Endothelial cell of umbilical vein (primary cell): Measurements from ENCODE around the gene TBL3. TPM values are rescaled to one million over a fixed set of nuclear protein-coding genes. Genes with fewer than 3 reads are reported as not detected.

ENCODE experiments used
- BruUV-seq: library from RNA; stranded (reverse); fragments of 400-500 nt; replicated peaks from 2 replicates; lab custom pipeline; 2021; lab: Mats Ljungman, UMichigan
- CTCF ChIA-PET: fragments of 300-600, 350-600 bp; sonication (Branson Sonifier 250); formaldehyde crosslinking; loops from one replicate; lab custom pipeline; 2021; ENCODE audit warnings: antibody characterized with exemption, inconsistent platforms; lab: Charles Lee
- POLR2A ChIA-PET: fragments of 300-600, 350-600 bp; sonication (Branson Sonifier 250); formaldehyde crosslinking; loops from one replicate; lab custom pipeline; 2021; ENCODE audit warnings: antibody characterized with exemption, inconsistent platforms; lab: Charles Lee
- DNase-seq: peaks from one replicate; pipeline ENCODE4 v3.0.0-alpha.2; 2011; ENCODE audit warnings: low read depth, low spot score
- FAIRE-seq: peaks from 2 replicates; lab custom pipeline; 2011; peaks lifted over from hg19 to GRCh38; lab: Jason Lieb, UNC
- H2AFZ ChIP-seq: 2 replicates; pipeline ENCODE4 v1.6.0; 2012; ENCODE audit warnings: low read depth, low read length, control low read depth, inconsistent platforms
- H3K27ac ChIP-seq: 2 replicates; pipeline ENCODE4 v1.5.1; 2011; ENCODE audit warnings: low read depth, mild to moderate bottlenecking, control low read depth, low read length, moderate library complexity; ENCODE audit not compliant: insufficient read depth
- H3K27me3 ChIP-seq, 2 experiments: 2 replicates each; pipeline versions ENCODE4 v1.6.0 to v1.6.1; 2011; ENCODE audit warnings: low read length in 2 of 2, mixed read lengths in 1 of 2; ENCODE audit not compliant: control insufficient read depth in 2 of 2, insufficient read depth in 2 of 2
- H3K36me3 ChIP-seq, 2 experiments: 2 replicates in 1 of 2; 3 replicates in 1 of 2; pipeline ENCODE4 v1.5.1; 2011; ENCODE audit warnings: low read length in 2 of 2, mild to moderate bottlenecking in 1 of 2, moderate library complexity in 1 of 2; ENCODE audit not compliant: control insufficient read depth in 2 of 2, insufficient read depth in 2 of 2; ENCODE audit errors: extremely low read depth in 1 of 2
- H3K4me1 ChIP-seq: 3 replicates; pipeline ENCODE4 v1.5.1; 2011; ENCODE audit warnings: mild to moderate bottlenecking, low read length; ENCODE audit not compliant: control insufficient read depth, insufficient read depth; ENCODE audit errors: extremely low read depth
- H3K4me2 ChIP-seq: 2 replicates; pipeline ENCODE4 v1.6.1; 2011; ENCODE audit warnings: low read length, control low read depth, mixed read lengths; ENCODE audit not compliant: insufficient read depth
- H3K4me3 ChIP-seq, 3 experiments: fragments of 200-600 bp in 1 of 3; sonication (generic), shearing (Covaris generic) in 1 of 3; replicated peaks in 1 of 3; 2 replicates each; pipeline ENCODE4 v1.5.1; 2011 to 2016; ENCODE audit warnings: control low read depth in 3 of 3, low read length in 3 of 3, mild to moderate bottlenecking in 2 of 3, inconsistent platforms in 1 of 3, low read depth in 1 of 3, moderate library complexity in 1 of 3; ENCODE audit not compliant: insufficient read depth in 1 of 3
- H3K79me2 ChIP-seq: 2 replicates; pipeline ENCODE4 v1.6.0; 2012; ENCODE audit warnings: low read length, inconsistent platforms; ENCODE audit not compliant: control insufficient read depth, insufficient read depth
- H3K9ac ChIP-seq: replicated peaks from 2 replicates; pipeline ENCODE3; 2011; ENCODE audit warnings: low read length, control low read depth; ENCODE audit not compliant: insufficient read depth; ENCODE audit errors: extremely low read depth
- H3K9me1 ChIP-seq: replicated peaks from 3 replicates; pipeline ENCODE4 v1.6.0; 2011; ENCODE audit warnings: mild to moderate bottlenecking, low read length; ENCODE audit not compliant: control insufficient read depth, insufficient read depth; ENCODE audit errors: extremely low read depth
- H3K9me3 ChIP-seq: replicated peaks from 2 replicates; pipeline ENCODE4 v1.5.1; 2012; ENCODE audit warnings: low read length, inconsistent platforms; ENCODE audit not compliant: control insufficient read depth, insufficient read depth
- H4K20me1 ChIP-seq: replicated peaks from 2 replicates; pipeline ENCODE3; 2011; ENCODE audit warnings: mild to moderate bottlenecking, low read length; ENCODE audit not compliant: control insufficient read depth, insufficient read depth; ENCODE audit errors: extremely low read depth
- EZH2 ChIP-seq: IDR thresholded peaks from 2 replicates; pipeline ENCODE4 v1.6.1; 2012; ENCODE audit warnings: borderline replicate concordance, low read depth, mild to moderate bottlenecking, moderate library complexity, low read length, inconsistent platforms; ENCODE audit not compliant: severe bottlenecking
- FOS ChIP-seq: IDR thresholded peaks from 2 replicates; pipeline ENCODE4 v1.6.1; 2011; ENCODE audit warnings: mild to moderate bottlenecking, low read length, moderate library complexity, borderline replicate concordance; ENCODE audit not compliant: insufficient read depth
- GATA2 ChIP-seq: IDR thresholded peaks from 2 replicates; pipeline ENCODE4 v1.7.0; 2011; ENCODE audit warnings: low read depth, mild to moderate bottlenecking, moderate library complexity, mixed read lengths, low read length; ENCODE audit not compliant: insufficient read length, insufficient read depth
- JUN ChIP-seq: IDR thresholded peaks from 2 replicates; pipeline ENCODE4 v1.6.1; 2011; ENCODE audit warnings: borderline replicate concordance, low read depth; ENCODE audit not compliant: insufficient read length, insufficient read depth
- MAX ChIP-seq: IDR thresholded peaks from 2 replicates; pipeline ENCODE4 v1.6.1; 2011; ENCODE audit not compliant: insufficient read depth, insufficient read length
- MYC ChIP-seq: IDR thresholded peaks from one replicate; pipeline ENCODE4 v1.6.1; 2011; ENCODE audit warnings: mild to moderate bottlenecking, low read depth, low read length
- POLR2A ChIP-seq: IDR thresholded peaks from 2 replicates; pipeline ENCODE4 v1.6.1; 2012; ENCODE audit warnings: low read depth, mild to moderate bottlenecking, control low read depth, low read length
- POLR2AphosphoS5 ChIP-seq: IDR thresholded peaks from 2 replicates; pipeline ENCODE4 v1.6.1; 2012; ENCODE audit warnings: low read depth, mild to moderate bottlenecking, control low read depth, low read length, moderate library complexity; ENCODE audit not compliant: insufficient read depth
- dilution Hi-C: fragments of 300-500 bp; cut with MboI; formaldehyde crosslinking; loops from one replicate; pipeline ENCODE4 v1.15.0; 2019; ENCODE audit warnings: low sequenced_read_pairs; ENCODE audit not compliant: extremely low pct_ligation_motif_present
- intact Hi-C: fragments of 100-400 bp; cut with micrococcal nuclease; formaldehyde crosslinking; loops from one replicate; pipeline ENCODE4 v1.10.0; 2022
- polyA plus RNA-seq, 4 experiments: library from polyadenylated mRNA; depleted of rRNA in 3 of 4; stranded (reverse) in 3 of 4; unstranded in 1 of 4; fragments of >200 nt; gene quantifications; 2 replicates each; pipeline versions ENCODE4 v1.2.1 to v1.2.3, GENCODE V29; 2011 to 2012; ENCODE audit warnings: missing spikeins in 1 of 4
- total RNA-seq: library from RNA; stranded (reverse); gene quantifications from 2 replicates; pipeline ENCODE4 v1.2.3, GENCODE V29; 2021
- TF ChIP-seq, protein P1 (sequence below), 2 donors: IDR thresholded peaks; 1 replicate in 1 of 2; 2 replicates in 1 of 2; pipeline ENCODE4 v1.5.1; 2011; ENCODE audit warnings: low read length in 2 of 2, mild to moderate bottlenecking in 2 of 2, moderate library complexity in 2 of 2, control low read depth in 1 of 2, inconsistent platforms in 1 of 2, low read depth in 1 of 2; ENCODE audit not compliant: insufficient read depth in 1 of 2; ENCODE audit errors: extremely low read depth in 1 of 2

Gene TBL3
- total and polyA plus RNA-seq, 2 donors (not counting 3 experiments of a cell fraction or from before 2014, with no cell fraction given), result 42.2 to 77.1 TPM

DNA sequence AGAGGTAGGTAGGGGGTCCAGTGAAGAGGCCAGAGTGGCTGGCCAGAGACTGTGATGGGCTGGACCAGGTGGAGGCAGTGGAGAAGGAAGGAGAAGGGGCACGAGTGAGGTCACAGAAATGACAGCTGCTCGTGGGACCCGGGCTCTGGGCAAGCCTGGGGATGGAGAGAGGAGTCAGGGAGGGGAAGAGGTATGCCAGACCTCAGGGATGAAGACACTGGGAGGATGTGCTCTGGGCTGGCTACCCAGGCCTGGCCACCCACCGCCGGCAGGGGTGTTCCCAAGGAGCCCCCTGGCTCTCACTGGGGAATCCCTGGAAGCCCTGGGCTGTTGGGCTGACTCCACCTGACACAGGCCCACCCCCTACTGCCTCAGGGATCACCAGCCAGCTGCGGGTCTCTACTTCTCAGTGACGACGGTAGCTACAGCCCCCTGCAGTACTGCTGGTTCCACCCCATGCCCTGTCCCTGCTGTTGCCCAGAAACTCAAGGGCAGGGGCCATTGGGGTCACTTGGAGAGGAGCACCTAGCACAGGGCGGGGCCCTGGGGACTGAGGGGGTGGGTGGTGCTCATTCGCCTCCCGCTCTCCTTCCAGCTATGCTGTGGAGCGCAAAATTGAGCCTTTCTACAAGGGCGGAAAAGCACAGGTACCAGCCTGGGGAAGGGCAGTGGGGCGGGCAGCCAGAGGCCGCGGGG is 1.8 kb downstream of the TBL3 start:
- ChIA-PET POLR2A (interaction anchor here (0.7 kb wide), 1 partner anchor 9 kb away, joined by 3 read pairs; the partner anchor contains the start of gene RPS2), CTCF (no interaction called here)
- Histone ChIP-seq H3K4me3 (no peak overlapping the region), H3K4me2 (no peak overlapping the region), H3K9ac (no peak overlapping the region), H3K79me2 (peaks cover 15% of the 10 kb centered on the region), H4K20me1 (no peaks in the 10 kb centered on the region), H3K9me1 (no peaks in the 10 kb centered on the region), H2AFZ (no peak overlapping the region), H3K27me3 (no peaks in the 10 kb centered on the region), H3K27ac (no peak overlapping the region), H3K36me3 (peaks cover 9 to 37% of the 10 kb centered on the region in 2 experiments), H3K4me1 (peaks cover 4% of the 10 kb centered on the region), H3K9me3 (no peaks in the 10 kb centered on the region)
- FAIRE-seq (no peak), DNase-seq (no peak)
- no TSS peak for BruUV-seq
- dilution Hi-C loops (no loop called here), intact Hi-C loops (no loop called here)
- no peak for TF ChIP-seq POLR2AphosphoS5
- TF ChIP-seq EZH2, result no peak
- TF ChIP-seq MYC, result no peak
- no peak for TF ChIP-seq FOS
- no peak for TF ChIP-seq GATA2
- TF ChIP-seq, protein P1, sequence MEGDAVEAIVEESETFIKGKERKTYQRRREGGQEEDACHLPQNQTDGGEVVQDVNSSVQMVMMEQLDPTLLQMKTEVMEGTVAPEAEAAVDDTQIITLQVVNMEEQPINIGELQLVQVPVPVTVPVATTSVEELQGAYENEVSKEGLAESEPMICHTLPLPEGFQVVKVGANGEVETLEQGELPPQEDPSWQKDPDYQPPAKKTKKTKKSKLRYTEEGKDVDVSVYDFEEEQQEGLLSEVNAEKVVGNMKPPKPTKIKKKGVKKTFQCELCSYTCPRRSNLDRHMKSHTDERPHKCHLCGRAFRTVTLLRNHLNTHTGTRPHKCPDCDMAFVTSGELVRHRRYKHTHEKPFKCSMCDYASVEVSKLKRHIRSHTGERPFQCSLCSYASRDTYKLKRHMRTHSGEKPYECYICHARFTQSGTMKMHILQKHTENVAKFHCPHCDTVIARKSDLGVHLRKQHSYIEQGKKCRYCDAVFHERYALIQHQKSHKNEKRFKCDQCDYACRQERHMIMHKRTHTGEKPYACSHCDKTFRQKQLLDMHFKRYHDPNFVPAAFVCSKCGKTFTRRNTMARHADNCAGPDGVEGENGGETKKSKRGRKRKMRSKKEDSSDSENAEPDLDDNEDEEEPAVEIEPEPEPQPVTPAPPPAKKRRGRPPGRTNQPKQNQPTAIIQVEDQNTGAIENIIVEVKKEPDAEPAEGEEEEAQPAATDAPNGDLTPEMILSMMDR (IDR thresholded peaks at IDR 0.05; ENCODE audit: extremely low read depth in 1 of 2, insufficient read depth in 1 of 2, low read depth in 1 of 2, low read length in 2 of 2), result no peak
- TF ChIP-seq MAX, result no peak
- no peak for TF ChIP-seq JUN
- no peak for TF ChIP-seq POLR2A
